HK-2 (cell line): ENCODE results near the gene LIPA.
"Not testable (repeated sequence)": the region's sequence is repeated elsewhere in the genome, so short reads cannot be mapped to it uniquely, and the experiment has no call there.

Experiments
- DNase-seq: peaks from one replicate; pipeline ENCODE4 v3.0.0-alpha.2; 2018; ENCODE audit not compliant: unreplicated experiment

Gene LIPA

GRCh38 chr10:89207801-89208551 is 43.6 kb downstream of the LIPA start:
- peak; percentile 39 for DNase-seq

GRCh38 chr10:89207181-89207800 is 44.3 kb downstream of the LIPA start, which contains the start of gene CH25H:
Gene CH25H, minus strand, starts transcription at chr10:89207317. Its CDS starts 25 bp downstream, at chr10:89207292.
- peak; percentile 68 for DNase-seq

GRCh38 chr10:89206402-89207180 is 45.0 kb downstream of the LIPA start:
- no peak for DNase-seq

- no peak for DNase-seq
These were observed 46.9 kb downstream of the LIPA start for GRCh38 chr10:89204621-89205185.

GRCh38 chr10:89203237-89203636 is 48.3 kb downstream of the LIPA start:
- no peak for DNase-seq

- DNase-seq, result no peak
These were observed 49.5 kb downstream of the LIPA start for GRCh38 chr10:89202033-89202425.

GRCh38 chr10:89201345-89202032 is 50.1 kb downstream of the LIPA start:
- no peak for DNase-seq

GRCh38 chr10:89197473-89197872 is 54.1 kb downstream of the LIPA start:
- no peak for DNase-seq

GRCh38 chr10:89191301-89191700 is 60.3 kb downstream of the LIPA start:
- not testable (repeated sequence) for DNase-seq

- DNase-seq, result no peak
These were observed 62.3 kb downstream of the LIPA start for GRCh38 chr10:89189211-89189734.

GRCh38 chr10:89185658-89186057 is 65.9 kb downstream of the LIPA start:
- DNase-seq, result no peak

GRCh38 chr10:89184638-89185037 is 66.9 kb downstream of the LIPA start:
- no peak for DNase-seq

GRCh38 chr10:89183571-89183970 is 68.0 kb downstream of the LIPA start:
- no peak for DNase-seq

- no peak for DNase-seq
These were observed 68.7 kb downstream of the LIPA start for GRCh38 chr10:89182894-89183293.

- DNase-seq, result no peak
These were observed 75.8 kb downstream of the LIPA start for GRCh38 chr10:89175816-89176215.

- DNase-seq, result no peak
These were observed 78.5 kb downstream of the LIPA start for GRCh38 chr10:89173075-89173474.

GRCh38 chr10:89171996-89172395 is 79.6 kb downstream of the LIPA start:
- DNase-seq, result no peak

- DNase-seq, result no peak
These were observed 80.2 kb downstream of the LIPA start for GRCh38 chr10:89171263-89171872.

GRCh38 chr10:89168354-89168900 is 83.1 kb downstream of the LIPA start:
- DNase-seq, result not testable (repeated sequence)

- no peak for DNase-seq
These were observed 83.7 kb downstream of the LIPA start for GRCh38 chr10:89167915-89168314.

GRCh38 chr10:89165923-89166322 is 85.7 kb downstream of the LIPA start:
- no peak for DNase-seq
